CD4-positive, alpha-beta T cell treated with Interferon alpha-2 for 1 hour (primary cell): ENCODE results near the gene NDUFB4.

Source experiments
- DNase-seq, 2 donors: peaks; one replicate each; pipeline ENCODE4 v3.0.0-alpha.2; 2020 to 2022

NDUFB4 gene

GRCh38 chr3:120596116-120596852 is at the start of gene NDUFB4:
TSS of gene NDUFB4 (plus strand) at chr3:120596336. CDS start at chr3:120596360, 24 bp downstream.
- peak; percentile 97 to 99 for DNase-seq

- no peak for DNase-seq
These were observed 45.6 kb upstream of the NDUFB4 start for GRCh38 chr3:120550546-120550945.

- no peak for DNase-seq
These were observed 43.7 kb upstream of the NDUFB4 start for GRCh38 chr3:120552184-120553172.

- no peak for DNase-seq
These were observed 41.1 kb upstream of the NDUFB4 start for GRCh38 chr3:120554812-120555606.

GRCh38 chr3:120555657-120556509 is 40.3 kb upstream of the NDUFB4 start:
- DNase-seq: no peak

- no peak for DNase-seq
These were observed 39.0 kb upstream of the NDUFB4 start for GRCh38 chr3:120557115-120557514.

GRCh38 chr3:120558771-120559241 is 37.3 kb upstream of the NDUFB4 start:
- DNase-seq: peak; percentile 91

- peak in 1 of 2 donors; percentile 18 for DNase-seq
These were observed 36.7 kb upstream of the NDUFB4 start for GRCh38 chr3:120559242-120560061.

- no peak for DNase-seq
These were observed 35.6 kb upstream of the NDUFB4 start for GRCh38 chr3:120560304-120561250.

- peak; percentile 66 to 78 for DNase-seq
These were observed 34.7 kb upstream of the NDUFB4 start for GRCh38 chr3:120561251-120562045.

- no peak for DNase-seq
These were observed 32.6 kb upstream of the NDUFB4 start for GRCh38 chr3:120563356-120564022.

- DNase-seq: no peak
These were observed 29.7 kb upstream of the NDUFB4 start for GRCh38 chr3:120566243-120566975.

GRCh38 chr3:120567370-120568201 is 28.6 kb upstream of the NDUFB4 start:
- peak in 1 of 2 donors; percentile 19 for DNase-seq

GRCh38 chr3:120568202-120568531 is 28.0 kb upstream of the NDUFB4 start:
- DNase-seq: no peak

GRCh38 chr3:120568598-120568997 is 27.5 kb upstream of the NDUFB4 start:
- DNase-seq: no peak

GRCh38 chr3:120569222-120570057 is 26.7 kb upstream of the NDUFB4 start:
- no peak for DNase-seq
